SK-N-SH (cell line): ENCODE data around the gene BSN. TPM values are rescaled to one million over a fixed set of nuclear protein-coding genes. Genes with fewer than 3 reads are reported as not detected.
"Not testable (repeated sequence)": the region's sequence is repeated elsewhere in the genome, so short reads cannot be mapped to it uniquely, and the experiment has no call there.

Source experiments
- CTCF ChIA-PET: fragments of 300-600, 350-600 bp; formaldehyde crosslinking; extraction: SDS; loops from one replicate; lab custom pipeline; 2021; lab: Yijun Ruan, JAX
- POLR2A ChIA-PET: fragments of 350-600 bp; sonication (Branson Sonifier 250); formaldehyde crosslinking; extraction: SDS; loops from one replicate; lab custom pipeline; 2020; ENCODE audit warnings: antibody characterized with exemption, inconsistent platforms; lab: Yijun Ruan, JAX
- DNase-seq: peaks from one replicate; pipeline ENCODE4 v3.0.0; 2012
- H2AFZ ChIP-seq: fragments of 200-600 bp; sonication (generic); 2 replicates; pipeline ENCODE4 v1.8.1; 2016; ENCODE audit warnings: antibody characterized with exemption, mild to moderate bottlenecking, low read depth
- H3F3A ChIP-seq: fragments of 200-600 bp; sonication (generic); replicated peaks from 2 replicates; pipeline ENCODE3; 2016; ENCODE audit warnings: antibody characterized with exemption, mild to moderate bottlenecking; ENCODE audit not compliant: insufficient read depth
- H3K27ac ChIP-seq, 2 experiments: fragments of 200-500 bp in 1 of 2; fragments of 200-600 bp in 1 of 2; sonication (Bioruptor generic) in 1 of 2; sonication (generic), shearing (Covaris generic) in 1 of 2; 2 replicates each; pipeline versions ENCODE4 v1.5.1 to v1.6.1; 2014 to 2016; ENCODE audit warnings: low read depth in 2 of 2, inconsistent platforms in 1 of 2, low read length in 1 of 2, mild to moderate bottlenecking in 1 of 2, mixed read lengths in 1 of 2
- H3K27me3 ChIP-seq: fragments of 200-600 bp; sonication (generic), shearing (Covaris generic); 2 replicates; pipeline ENCODE4 v1.6.1; 2016; ENCODE audit warnings: mixed run types; ENCODE audit not compliant: insufficient read depth
- H3K36me3 ChIP-seq, 2 experiments: fragments of 200-500 bp in 1 of 2; fragments of 200-600 bp in 1 of 2; sonication (Bioruptor generic) in 1 of 2; sonication (generic) in 1 of 2; replicated peaks in 1 of 2; 2 replicates each; pipeline versions ENCODE3 to v1.5.1; 2014 to 2016; ENCODE audit warnings: low read length in 1 of 2, mild to moderate bottlenecking in 1 of 2; ENCODE audit not compliant: insufficient read depth in 2 of 2, control insufficient read depth in 1 of 2
- H3K4me1 ChIP-seq, 2 experiments: fragments of 200-500 bp in 1 of 2; fragments of 200-600 bp in 1 of 2; sonication (Bioruptor generic) in 1 of 2; sonication (generic), shearing (Covaris generic) in 1 of 2; 2 replicates each; pipeline versions ENCODE4 v1.5.1 to v1.6.1; 2014 to 2016; ENCODE audit warnings: low read depth in 1 of 2, low read length in 1 of 2, mixed run types in 1 of 2; ENCODE audit not compliant: insufficient read depth in 2 of 2, control insufficient read depth in 1 of 2
- H3K4me2 ChIP-seq: fragments of 200-600 bp; sonication (generic), shearing (Covaris generic); 2 replicates; pipeline ENCODE4 v1.6.1; 2017; ENCODE audit warnings: mixed run types
- H3K4me3 ChIP-seq, 2 experiments: fragments of 200-500 bp in 1 of 2; fragments of 200-600 bp in 1 of 2; sonication (Bioruptor generic) in 1 of 2; sonication (generic), shearing (Covaris generic) in 1 of 2; 2 replicates each; pipeline versions ENCODE4 v1.5.1 to v1.8.1; 2014 to 2016; ENCODE audit warnings: low read depth in 2 of 2, inconsistent platforms in 1 of 2, low read length in 1 of 2, mild to moderate bottlenecking in 1 of 2, mixed read lengths in 1 of 2, moderate library complexity in 1 of 2
- H3K79me2 ChIP-seq: fragments of 200-600 bp; sonication (generic); 2 replicates; pipeline ENCODE4 v1.8.1; 2017; ENCODE audit warnings: mild to moderate bottlenecking; ENCODE audit not compliant: insufficient read depth
- H3K9ac ChIP-seq: fragments of 200-600 bp; sonication (generic); 2 replicates; pipeline ENCODE4 v1.6.1; 2017; ENCODE audit warnings: mixed run types
- H3K9me2 ChIP-seq: fragments of 200-600 bp; sonication (generic); 2 replicates; pipeline ENCODE4 v1.6.1; 2017; ENCODE audit warnings: mixed run types
- H3K9me3 ChIP-seq: fragments of 200-600 bp; sonication (generic); 2 replicates; pipeline ENCODE4 v1.6.1; 2017; ENCODE audit warnings: mixed run types, mild to moderate bottlenecking, moderate library complexity
- H4K20me1 ChIP-seq: fragments of 200-600 bp; sonication (generic); 2 replicates; pipeline ENCODE4 v1.6.1; 2017; ENCODE audit warnings: mild to moderate bottlenecking, mixed run types; ENCODE audit not compliant: insufficient read depth
- ELF1 ChIP-seq: IDR thresholded peaks from 2 replicates; pipeline ENCODE4 v1.4.0; 2012
- EZH2phosphoT487 ChIP-seq: fragments of 200-600 bp; sonication (generic); IDR thresholded peaks from 2 replicates; pipeline ENCODE4 v1.6.1; 2017; ENCODE audit warnings: low read depth, mixed run types, mild to moderate bottlenecking, antibody characterized with exemption, moderate library complexity, borderline replicate concordance
- FOSL2 ChIP-seq: IDR thresholded peaks from 2 replicates; pipeline ENCODE4 v1.4.0; 2012; ENCODE audit warnings: low read depth, mild to moderate bottlenecking, moderate library complexity, borderline replicate concordance
- FOXM1 ChIP-seq: IDR thresholded peaks from 2 replicates; pipeline ENCODE4 v1.4.0; 2012; ENCODE audit warnings: low read depth, mild to moderate bottlenecking
- GABPA ChIP-seq: IDR thresholded peaks from 2 replicates; pipeline ENCODE4 v1.4.0; 2012; ENCODE audit warnings: low read depth, mild to moderate bottlenecking
- MAX ChIP-seq: IDR thresholded peaks from 2 replicates; pipeline ENCODE4 v1.4.0; 2012; ENCODE audit warnings: low read depth
- MEF2A ChIP-seq: IDR thresholded peaks from 2 replicates; pipeline ENCODE4 v1.4.0; 2012; ENCODE audit warnings: low read depth, borderline replicate concordance
- MXI1 ChIP-seq: IDR thresholded peaks from 2 replicates; pipeline ENCODE4 v1.6.1; 2012; ENCODE audit warnings: mild to moderate bottlenecking, low read depth, low read length, improper control_type of control experiment
- NFIC ChIP-seq: IDR thresholded peaks from 2 replicates; pipeline ENCODE4 v1.4.0; 2012; ENCODE audit warnings: borderline replicate concordance
- NRF1 ChIP-seq: IDR thresholded peaks from 2 replicates; pipeline ENCODE4 v1.6.1; 2012; ENCODE audit warnings: low read depth, mild to moderate bottlenecking, low read length
- POLR2AphosphoS5 ChIP-seq: IDR thresholded peaks from 2 replicates; pipeline ENCODE4 v1.6.1; 2012; ENCODE audit warnings: low read depth, low read length
- RXRA ChIP-seq: IDR thresholded peaks from 2 replicates; pipeline ENCODE4 v1.4.0; 2012; ENCODE audit warnings: low read depth, mild to moderate bottlenecking, borderline replicate concordance
- SIN3A ChIP-seq: IDR thresholded peaks from 2 replicates; pipeline ENCODE4 v1.6.1; 2012; ENCODE audit warnings: low read depth, mild to moderate bottlenecking, low read length, moderate library complexity, borderline replicate concordance
- TCF12 ChIP-seq: IDR thresholded peaks from 2 replicates; pipeline ENCODE4 v1.4.0; 2012
- TEAD4 ChIP-seq: IDR thresholded peaks from 2 replicates; pipeline ENCODE4 v1.4.0; 2012; ENCODE audit warnings: mild to moderate bottlenecking, borderline replicate concordance; ENCODE audit not compliant: insufficient read depth
- USF2 ChIP-seq: fragments of 150-350 bp; IDR thresholded peaks from 2 replicates; pipeline ENCODE4 v1.6.1; 2017; ENCODE audit warnings: antibody characterized with exemption, low read length, low read depth, borderline replicate concordance
- WGBS: methylation state at CpG from one replicate; pipeline ENCODE4 v1.1.6; 2017; ENCODE audit warnings: low lambda C conversion rate; 5-methylcytosine and 5-hydroxymethylcytosine counted together
- polyA plus RNA-seq, 3 experiments: library from polyadenylated mRNA; depleted of rRNA; stranded (reverse); fragments of >200 nt; gene quantifications; 2 replicates each; pipeline ENCODE4 v1.2.3, GENCODE V29; 2012

BSN gene
- polyA plus RNA-seq, 1 of the 3 experiments (the other 2 are of a cell fraction): 0.07 TPM

GRCh38 chr3:49570028-49570654 lies 15.9 kb downstream of the BSN start:
- CTCF ChIA-PET: interaction anchor here (1.1 to 1.8 kb wide), 4 partner anchors 13 to 102 kb away, joined by 4 to 6 read pairs (median 5); no protein-coding TSS in a partner anchor
- POLR2A ChIA-PET: no interaction called here
- 45% methylated on average over 6 of the region's 6 CpGs for WGBS

GRCh38 chr3:49582177-49582576 lies 27.9 kb downstream of the BSN start:
- TF ChIP-seq SIN3A (no peak), FOXM1 (no peak), ELF1 (no peak), NRF1 (no peak), MEF2A (no peak), RXRA (no peak), TEAD4 (no peak), USF2 (no peak), FOSL2 (no peak), MAX (no peak), TCF12 (no peak), POLR2AphosphoS5 (no peak)
- H3K9ac ChIP-seq: no peak overlapping the region
- no peaks in the 10 kb centered on the region for H3K9me2 ChIP-seq
- no peaks in the 10 kb centered on the region for H3F3A ChIP-seq
- H2AFZ ChIP-seq: no peak overlapping the region
- DNase-seq: no peak
- no peaks in the 10 kb centered on the region for H4K20me1 ChIP-seq
- no peaks in the 10 kb centered on the region; the same call in 1 of the 2 replicates for H3K9me3 ChIP-seq
- H3K27me3 ChIP-seq: no peaks in the 10 kb centered on the region; the same call in 1 of the 2 replicates
- H3K4me1 ChIP-seq: no peaks in the 10 kb centered on the region
- no peaks in the 10 kb centered on the region for H3K36me3 ChIP-seq
- CTCF ChIA-PET: interaction anchor here (0.7 kb wide), 1 partner anchor 43 kb away, joined by 3 read pairs; no protein-coding TSS in a partner anchor
- POLR2A ChIA-PET: no interaction called here
- H3K79me2 ChIP-seq: no peaks in the 10 kb centered on the region
- H3K27ac ChIP-seq: no peak overlapping the region
- H3K4me2 ChIP-seq: no peak overlapping the region
- no peak overlapping the region for H3K4me3 ChIP-seq

More at GRCh38 chr3:49570028-49570654, 15.9 kb downstream of the BSN start:
- TF ChIP-seq SIN3A (no peak), MXI1 (no peak), GABPA (no peak), EZH2phosphoT487 (no peak), NFIC (no peak)
- Histone ChIP-seq H3K4me3 (no peak overlapping the region), H3K27ac (no peak overlapping the region), H3K9ac (no peak overlapping the region), H2AFZ (no peak overlapping the region), H3K36me3 (no peaks in the 10 kb centered on the region), H3F3A (no peaks in the 10 kb centered on the region), H3K79me2 (no peaks in the 10 kb centered on the region), H3K4me2 (no peak overlapping the region), H4K20me1 (no peaks in the 10 kb centered on the region), H3K9me3 (no peaks in the 10 kb centered on the region), H3K4me1 (no peaks in the 10 kb centered on the region; a peak in 1 of 4 replicates), H3K9me2 (no peaks in the 10 kb centered on the region), H3K27me3 (peaks cover 8% of the 10 kb centered on the region)
- DNase-seq: no peak

GRCh38 chr3:49585261-49585755 lies 31.0 kb downstream of the BSN start:
- H3K9me2 ChIP-seq, H3F3A ChIP-seq, H3K36me3 ChIP-seq, H4K20me1 ChIP-seq, H3K4me1 ChIP-seq, DNase-seq, H3K4me3 ChIP-seq, H2AFZ ChIP-seq, H3K4me2 ChIP-seq, POLR2A ChIA-PET, H3K27me3 ChIP-seq, H3K9me3 ChIP-seq, H3K79me2 ChIP-seq, H3K9ac ChIP-seq, H3K27ac ChIP-seq: not testable (repeated sequence)
- CTCF ChIA-PET: interaction anchor here (0.6 to 1.7 kb wide), 2 partner anchors 46 to 87 kb away, joined by 3 to 5 read pairs; no protein-coding TSS in a partner anchor
- WGBS: 80% methylated on average over 20 of the region's 20 CpGs
